ENCODE results near the gene FAAH. TPM values are rescaled to one million over a fixed set of nuclear protein-coding genes. Genes with fewer than 3 reads are reported as not detected.

FAAH gene
- total and polyA plus RNA-seq, 2 of the 13 experiments (the other 11 are each of a cell fraction or from before 2014, with no cell fraction given), result 5.4 to 11.0 TPM

GRCh38 chr1:46418976-46419375, 24.9 kb downstream of the FAAH start (continued):
- TF ChIP-seq TFDP2 (CRISPR knock-in tag; IDR thresholded peaks at IDR 0.05) (peak; percentile 81), ZNF576 (CRISPR knock-in tag; IDR thresholded peaks at IDR 0.05) (no peak), SOX6 (IDR thresholded peaks at IDR 0.05) (no peak), SOX6 (CRISPR knock-in tag; IDR thresholded peaks at IDR 0.05) (peak; percentile 22; the same call in 1 of the 2 replicates), ZBTB46 (CRISPR knock-in tag; IDR thresholded peaks at IDR 0.05; ENCODE audit: borderline replicate concordance) (no peak), ZSCAN25 (CRISPR knock-in tag; IDR thresholded peaks at IDR 0.05) (0 out of 2 replicates have a peak, but pooled peaks have one; percentile 16), SAFB2 (CRISPR knock-in tag; IDR thresholded peaks at IDR 0.05; ENCODE audit: borderline replicate concordance, low read depth) (no peak), MNT (IDR thresholded peaks at IDR 0.05) (no peak), ZNF33A (CRISPR knock-in tag; IDR thresholded peaks at IDR 0.05; ENCODE audit: borderline replicate concordance) (no peak), PITX1 (CRISPR knock-in tag; IDR thresholded peaks at IDR 0.05) (peak; percentile 70), ZFP91 (CRISPR knock-in tag; IDR thresholded peaks at IDR 0.05; ENCODE audit: borderline replicate concordance) (no peak), ZSCAN31 (CRISPR knock-in tag; IDR thresholded peaks at IDR 0.05; ENCODE audit: low read depth) (no peak), ZC3H13 (CRISPR knock-in tag; IDR thresholded peaks at IDR 0.05) (no peak), CREB3 (CRISPR knock-in tag; IDR thresholded peaks at IDR 0.05) (no peak), ZNF558 (CRISPR knock-in tag; IDR thresholded peaks at IDR 0.05; ENCODE audit: borderline replicate concordance) (0 out of 2 replicates have a peak, but pooled peaks have one; percentile 38), HMG20A (CRISPR knock-in tag; IDR thresholded peaks at IDR 0.05; ENCODE audit: borderline replicate concordance) (0 out of 2 replicates have a peak, but pooled peaks have one; percentile 29)
